ENCODE results near the gene RHOA. TPM values are rescaled to one million over a fixed set of nuclear protein-coding genes. Genes with fewer than 3 reads are reported as not detected.

RHOA gene
- total and polyA plus RNA-seq, 2 of the 8 experiments (the other 6 are each of a cell fraction or from before 2014, with no cell fraction given): 176 to 397 TPM

GRCh38 chr3:49411535-49411967, 225 bp downstream of the RHOA start (continued):
- TF ChIP-seq MAX (IDR thresholded peaks at IDR 0.05) (peak; percentile 14; the same call in 1 of the 2 replicates), RBBP5 (IDR thresholded peaks at IDR 0.05; ENCODE audit: borderline replicate concordance, low read depth, low read length) (peak; percentile 73; the same call in 1 of the 2 replicates), CHD2 (IDR thresholded peaks at IDR 0.05; ENCODE audit: low read length) (no peak), SP4 (IDR thresholded peaks at IDR 0.05; ENCODE audit: low read length) (no peak), USF2 (IDR thresholded peaks at IDR 0.05; ENCODE audit: low read length) (no peak)
- TF ChIP-seq, protein P1, sequence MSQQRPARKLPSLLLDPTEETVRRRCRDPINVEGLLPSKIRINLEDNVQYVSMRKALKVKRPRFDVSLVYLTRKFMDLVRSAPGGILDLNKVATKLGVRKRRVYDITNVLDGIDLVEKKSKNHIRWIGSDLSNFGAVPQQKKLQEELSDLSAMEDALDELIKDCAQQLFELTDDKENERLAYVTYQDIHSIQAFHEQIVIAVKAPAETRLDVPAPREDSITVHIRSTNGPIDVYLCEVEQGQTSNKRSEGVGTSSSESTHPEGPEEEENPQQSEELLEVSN (IDR thresholded peaks at IDR 0.05): peak; percentile 18; the same call in 1 of the 2 replicates
